ENCODE measurements around the gene DNAJB2. TPM values are rescaled to one million over a fixed set of nuclear protein-coding genes. Genes with fewer than 3 reads are reported as not detected.

The DNAJB2 gene
- polyA plus RNA-seq, 2 of the 4 experiments (the other 2 are of a cell fraction), result 31.0 to 53.7 TPM

GRCh38 chr2:219325136-219325535 is 46.0 kb downstream of the DNAJB2 start:
- DNase-seq (ENCODE audit: low read depth in 1 of 2, low spot score in 1 of 2) (no peak), FAIRE-seq (no peak), ATAC-seq (no peak)
- Histone ChIP-seq H3K27ac (no peak overlapping the region), H3K4me3 (no peak overlapping the region), H3K4me1 (no peaks in the 10 kb centered on the region), H3K4me2 (no peak overlapping the region), H3K9me3 (no peaks in the 10 kb centered on the region)
- ChIA-PET CTCF (interaction anchor here (1.2 kb wide), 1 partner anchor 30 kb away, joined by 4 read pairs; no protein-coding TSS in a partner anchor), POLR2A (no interaction called here)
- WGBS (ENCODE audit: missing lambda C conversion rate), result 44% methylated on average over 4 of the region's 4 CpGs
- TF ChIP-seq PHF8 (IDR thresholded peaks at IDR 0.05; ENCODE audit: borderline replicate concordance, low read depth) (no peak), CEBPB (IDR thresholded peaks at IDR 0.05) (no peak), RNF2 (IDR thresholded peaks at IDR 0.05; ENCODE audit: borderline replicate concordance, low read depth) (no peak), FOSB (CRISPR knock-in tag; IDR thresholded peaks at IDR 0.05) (no peak), ZFP36 (IDR thresholded peaks at IDR 0.05; ENCODE audit: borderline replicate concordance, partially characterized antibody) (no peak), RAD21 (conservative IDR thresholded peaks at IDR 0.05 in 1 of 2, IDR thresholded peaks at IDR 0.05 in 1 of 2) (no peak), HOXB5 (CRISPR knock-in tag; IDR thresholded peaks at IDR 0.05) (no peak), ESRRA (IDR thresholded peaks at IDR 0.05; ENCODE audit: borderline replicate concordance, low read length) (no peak), REST (IDR thresholded peaks at IDR 0.05) (no peak), EHF (CRISPR knock-in tag; IDR thresholded peaks at IDR 0.05) (no peak)
- TF ChIP-seq, protein P1, sequence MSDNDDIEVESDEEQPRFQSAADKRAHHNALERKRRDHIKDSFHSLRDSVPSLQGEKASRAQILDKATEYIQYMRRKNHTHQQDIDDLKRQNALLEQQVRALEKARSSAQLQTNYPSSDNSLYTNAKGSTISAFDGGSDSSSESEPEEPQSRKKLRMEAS (IDR thresholded peaks at IDR 0.05), result no peak

DNA sequence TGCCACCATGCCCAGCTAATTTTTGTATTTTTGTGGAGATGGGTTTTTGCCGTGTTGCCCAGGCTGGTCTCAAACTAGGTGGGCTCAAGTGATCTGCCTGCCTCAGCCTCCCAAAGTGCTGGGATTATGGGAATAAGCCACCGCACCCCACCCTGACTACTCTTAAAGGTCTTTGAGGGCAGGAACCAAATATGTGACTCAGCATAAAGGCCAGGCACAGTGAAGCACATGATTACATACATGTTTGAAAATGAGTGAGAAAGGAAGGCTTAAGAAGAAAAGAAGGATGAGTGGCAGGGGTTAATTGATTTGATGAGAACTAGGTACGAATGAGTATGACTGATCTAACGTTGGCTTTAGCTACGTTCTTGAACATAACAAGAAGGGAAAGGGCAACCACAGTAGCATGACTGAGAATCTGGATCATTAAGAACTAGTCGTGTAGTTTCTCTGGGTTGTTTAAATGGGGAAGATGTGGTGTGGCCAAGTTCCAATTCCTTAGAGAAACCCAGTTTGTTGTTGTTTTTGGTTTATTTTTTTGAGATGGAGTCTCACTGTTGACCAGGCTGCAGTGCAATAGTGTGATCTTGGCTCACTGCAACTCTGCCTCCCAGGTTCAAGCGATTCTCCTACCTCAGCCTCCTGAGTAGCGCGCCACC is 46.6 kb downstream of the DNAJB2 start:
- DNase-seq (ENCODE audit: low read depth in 1 of 2, low spot score in 1 of 2) (no peak), ATAC-seq (no peak), FAIRE-seq (no peak)
- TF ChIP-seq HOXA7 (CRISPR knock-in tag; IDR thresholded peaks at IDR 0.05) (no peak), NFE2L2 (conservative IDR thresholded peaks at IDR 0.05; ENCODE audit: low read length) (peak; percentile 40; the same call in 1 of the 2 replicates), RCOR1 (IDR thresholded peaks at IDR 0.05; ENCODE audit: low read depth, low read length) (no peak), MAFK (IDR thresholded peaks at IDR 0.05; ENCODE audit: partially characterized antibody) (peak; percentile 73), FOSB (CRISPR knock-in tag; IDR thresholded peaks at IDR 0.05) (no peak)
- TF ChIP-seq, protein P2, sequence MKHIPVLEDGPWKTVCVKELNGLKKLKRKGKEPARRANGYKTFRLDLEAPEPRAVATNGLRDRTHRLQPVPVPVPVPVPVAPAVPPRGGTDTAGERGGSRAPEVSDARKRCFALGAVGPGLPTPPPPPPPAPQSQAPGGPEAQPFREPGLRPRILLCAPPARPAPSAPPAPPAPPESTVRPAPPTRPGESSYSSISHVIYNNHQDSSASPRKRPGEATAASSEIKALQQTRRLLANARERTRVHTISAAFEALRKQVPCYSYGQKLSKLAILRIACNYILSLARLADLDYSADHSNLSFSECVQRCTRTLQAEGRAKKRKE (CRISPR knock-in tag; IDR thresholded peaks at IDR 0.05; ENCODE audit: low read depth), result no peak
- TF ChIP-seq, protein P3, sequence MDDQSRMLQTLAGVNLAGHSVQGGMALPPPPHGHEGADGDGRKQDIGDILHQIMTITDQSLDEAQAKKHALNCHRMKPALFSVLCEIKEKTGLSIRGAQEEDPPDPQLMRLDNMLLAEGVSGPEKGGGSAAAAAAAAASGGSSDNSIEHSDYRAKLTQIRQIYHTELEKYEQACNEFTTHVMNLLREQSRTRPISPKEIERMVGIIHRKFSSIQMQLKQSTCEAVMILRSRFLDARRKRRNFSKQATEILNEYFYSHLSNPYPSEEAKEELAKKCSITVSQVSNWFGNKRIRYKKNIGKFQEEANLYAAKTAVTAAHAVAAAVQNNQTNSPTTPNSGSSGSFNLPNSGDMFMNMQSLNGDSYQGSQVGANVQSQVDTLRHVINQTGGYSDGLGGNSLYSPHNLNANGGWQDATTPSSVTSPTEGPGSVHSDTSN (IDR thresholded peaks at IDR 0.05), result no peak
- Histone ChIP-seq H3K4me3 (no peak overlapping the region), H3K9me3 (no peaks in the 10 kb centered on the region), H3K4me2 (no peak overlapping the region), H3K4me1 (no peaks in the 10 kb centered on the region), H3K27ac (no peak overlapping the region)
- ChIA-PET POLR2A (no interaction called here), CTCF (interaction anchor here (1.6 to 2.6 kb wide), 2 partner anchors 27 to 36 kb away, joined by 4 to 11 read pairs; no protein-coding TSS in a partner anchor)
- WGBS (ENCODE audit: missing lambda C conversion rate), result 42% methylated on average over 9 of the region's 9 CpGs

Measured in A549 (cell line).